Esophagus muscularis mucosa (tissue), 4 donors: ENCODE data around the gene EVA1B. TPM values are rescaled to one million over a fixed set of nuclear protein-coding genes. Genes with fewer than 3 reads are reported as not detected.

Experiments
- DNase-seq: peaks from one replicate; pipeline ENCODE4 v3.0.0-alpha.2; 2017; ENCODE audit errors: extremely low spot score
- H3K27ac ChIP-seq, 4 donors: fragments of 200-600 bp; sonication (generic); replicated peaks in 1 of 4; 1 replicate in 3 of 4; 2 replicates in 1 of 4; pipeline ENCODE4 v1.5.1; 2016 to 2019; ENCODE audit warnings: mild to moderate bottlenecking in 1 of 4
- H3K27me3 ChIP-seq, 4 donors: fragments of 200-600 bp; sonication (generic); one replicate each; pipeline versions ENCODE4 v1.5.1 to v1.6.0; 2016 to 2019
- H3K36me3 ChIP-seq, 4 donors: fragments of 200-600 bp; sonication (generic); one replicate each; pipeline ENCODE4 v1.5.1; 2016 to 2019
- H3K4me1 ChIP-seq, 4 donors: fragments of 200-600 bp; sonication (generic); one replicate each; pipeline ENCODE4 v1.5.1; 2016 to 2019
- H3K4me3 ChIP-seq, 4 donors: fragments of 200-600 bp; sonication (generic); 1 replicate in 2 of 4; 2 replicates in 2 of 4; pipeline ENCODE4 v1.5.1; 2016 to 2019; ENCODE audit warnings: mild to moderate bottlenecking in 4 of 4, moderate library complexity in 1 of 4
- H3K9me3 ChIP-seq, 4 donors: fragments of 200-600 bp; sonication (generic); 1 replicate in 3 of 4; 2 replicates in 1 of 4; pipeline ENCODE4 v1.5.1; 2016 to 2019
- CTCF ChIP-seq, 3 experiments: fragments of 200-600 bp in 2 of 3; fragments of 450-650 bp in 1 of 3; sonication (generic) in 2 of 3; IDR thresholded peaks; one replicate each; pipeline ENCODE4 v1.5.1; 2017 to 2019; ENCODE audit warnings: antibody characterized with exemption in 3 of 3, mild to moderate bottlenecking in 2 of 3, moderate library complexity in 1 of 3
- EP300 ChIP-seq: sonication (generic); formaldehyde crosslinking; IDR thresholded peaks from one replicate; pipeline ENCODE4 v1.6.1; 2017; ENCODE audit warnings: antibody characterized with exemption
- POLR2A ChIP-seq: fragments of 450-650 bp; IDR thresholded peaks from one replicate; pipeline ENCODE4 v1.6.1; 2017; ENCODE audit warnings: antibody characterized with exemption, moderate library complexity, mild to moderate bottlenecking, low read depth
- POLR2AphosphoS5 ChIP-seq, 2 donors: sonication (generic); formaldehyde crosslinking; IDR thresholded peaks; one replicate each; pipeline ENCODE4 v1.6.1; 2017; ENCODE audit warnings: antibody characterized with exemption in 2 of 2
- WGBS: methylation state at CpG from one replicate; pipeline ENCODE4 v1.1.5; 2018; 5-methylcytosine and 5-hydroxymethylcytosine counted together
- intact Hi-C: fragments of 100-400 bp; cut with DNase I; formaldehyde crosslinking; loops from one replicate; pipeline ENCODE4 v1.15.1; 2023
- total RNA-seq, 4 donors: library from RNA; depleted of rRNA; stranded (reverse); fragments of >200 nt; gene quantifications; one replicate each; pipeline versions ENCODE4 v1.1.0 to v1.2.1, GENCODE V29; 2016

EVA1B gene
- total RNA-seq, 4 donors from 2014 or later, result 45.1 to 129 (median 79.5) TPM

DNA sequence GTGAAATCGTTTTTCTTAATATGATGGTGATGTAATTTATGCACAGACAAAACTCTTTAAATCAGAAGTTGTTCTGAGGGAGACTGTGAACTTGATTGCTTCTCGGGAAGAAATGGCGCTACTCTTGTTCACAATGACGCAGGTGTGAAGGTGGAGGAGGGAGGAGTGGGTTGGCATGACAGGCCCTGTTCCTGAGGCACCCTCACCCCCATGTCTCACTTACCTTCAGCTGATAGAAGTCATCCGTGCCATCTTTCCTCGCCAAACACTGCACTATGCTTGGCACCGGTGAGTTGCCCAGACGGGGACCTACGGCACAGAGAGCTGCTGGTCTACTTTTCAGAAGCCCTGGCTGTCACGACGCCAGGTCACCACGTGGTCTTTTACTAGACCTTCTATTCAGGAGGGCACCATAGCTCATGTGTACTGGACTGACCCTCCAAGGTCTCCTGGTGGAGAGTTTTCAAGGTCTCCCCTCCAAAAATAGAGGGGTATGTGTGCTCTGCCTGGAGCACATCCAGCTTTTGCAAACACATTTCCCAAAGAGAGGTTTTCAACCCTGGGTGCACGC, 35.2 kb upstream of the EVA1B start:
- Histone ChIP-seq H3K36me3 (peaks cover 40 to 93% (median 73%) of the 10 kb centered on the region in 4 donors), H3K27ac (no peak overlapping the region), H3K9me3 (no peaks in the 10 kb centered on the region), H3K4me1 (peaks cover 0 to 15% (median 5%) of the 10 kb centered on the region in 4 donors), H3K4me3 (no peak overlapping the region), H3K27me3 (no peaks in the 10 kb centered on the region)
- no peak for DNase-seq
- TF ChIP-seq POLR2AphosphoS5 (IDR thresholded peaks at IDR 0.05), result no peak
- no peak for TF ChIP-seq POLR2A
- TF ChIP-seq EP300, result no peak
- TF ChIP-seq CTCF (IDR thresholded peaks at IDR 0.05), result no peak
- WGBS, result 89% methylated on average over 13 of the region's 13 CpGs
- intact Hi-C loops, result no loop called here

DNA sequence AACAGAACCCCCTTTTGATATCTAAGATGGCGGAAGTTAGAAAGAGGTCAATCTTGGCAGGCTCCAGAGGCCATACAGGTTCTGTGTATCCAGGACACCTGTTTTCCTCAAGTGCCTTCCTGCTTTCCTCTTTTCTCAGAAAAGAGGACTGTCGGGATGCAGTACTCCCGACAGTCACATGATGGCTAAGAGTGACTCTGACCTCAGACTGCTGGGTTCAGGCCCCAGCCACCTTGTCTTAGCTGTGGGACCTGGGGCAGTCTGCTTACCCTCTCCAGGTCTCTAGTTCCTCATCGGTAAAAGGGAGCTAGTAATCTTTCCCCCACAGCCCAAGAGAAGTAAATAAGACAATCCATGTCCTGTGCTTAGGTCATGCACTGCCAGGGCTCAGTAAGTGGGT, 32.4 kb upstream of the EVA1B start:
- WGBS, result 100% methylated on average over 3 of the region's 4 CpGs
- H3K27me3 ChIP-seq, result no peaks in the 10 kb centered on the region
- H3K36me3 ChIP-seq, result peaks cover 36 to 88% (median 76%) of the 10 kb centered on the region in 4 donors
- intact Hi-C loops, result no loop called here
- DNase-seq, result no peak
- no peaks in the 10 kb centered on the region for H3K9me3 ChIP-seq
- no peak overlapping the region for H3K27ac ChIP-seq
- peaks cover 12 to 37% (median 28%) of the 10 kb centered on the region in 4 donors for H3K4me1 ChIP-seq
- TF ChIP-seq CTCF (IDR thresholded peaks at IDR 0.05) (no peak), POLR2A (no peak)
- H3K4me3 ChIP-seq, result no peak overlapping the region

DNA sequence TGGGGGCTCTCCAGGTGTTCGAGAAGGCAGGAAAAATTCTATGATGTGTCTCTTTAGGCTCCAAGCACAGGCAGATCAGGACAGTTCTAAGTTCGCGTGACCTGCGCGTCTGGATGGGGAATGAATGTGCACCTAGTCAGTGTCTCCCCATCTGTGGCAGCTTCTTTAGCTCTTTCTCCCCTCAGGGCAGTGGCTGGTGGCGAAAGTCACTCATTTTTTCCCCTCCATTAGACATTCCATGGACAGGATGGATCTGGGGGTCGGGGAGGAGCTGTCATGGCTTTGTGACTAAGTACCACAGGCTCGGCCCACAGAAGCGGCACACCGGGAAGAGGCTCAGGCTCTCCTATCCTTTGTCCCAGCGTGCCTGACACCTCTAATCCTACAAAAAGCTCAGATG, 31.0 kb upstream of the EVA1B start:
- no peak overlapping the region for H3K4me3 ChIP-seq
- no peak for DNase-seq
- peaks cover 36 to 90% (median 82%) of the 10 kb centered on the region in 4 donors for H3K36me3 ChIP-seq
- 88% methylated on average over 11 of the region's 11 CpGs for WGBS
- H3K27ac ChIP-seq, result no peak overlapping the region
- no peaks in the 10 kb centered on the region for H3K9me3 ChIP-seq
- no peak for TF ChIP-seq EP300
- no peak for TF ChIP-seq CTCF (IDR thresholded peaks at IDR 0.05)
- TF ChIP-seq POLR2A, result no peak
- no peak for TF ChIP-seq POLR2AphosphoS5 (IDR thresholded peaks at IDR 0.05)
- no peaks in the 10 kb centered on the region for H3K27me3 ChIP-seq
- intact Hi-C loops, result no loop called here
- H3K4me1 ChIP-seq, result peaks cover 24 to 41% (median 37%) of the 10 kb centered on the region in 4 donors

DNA sequence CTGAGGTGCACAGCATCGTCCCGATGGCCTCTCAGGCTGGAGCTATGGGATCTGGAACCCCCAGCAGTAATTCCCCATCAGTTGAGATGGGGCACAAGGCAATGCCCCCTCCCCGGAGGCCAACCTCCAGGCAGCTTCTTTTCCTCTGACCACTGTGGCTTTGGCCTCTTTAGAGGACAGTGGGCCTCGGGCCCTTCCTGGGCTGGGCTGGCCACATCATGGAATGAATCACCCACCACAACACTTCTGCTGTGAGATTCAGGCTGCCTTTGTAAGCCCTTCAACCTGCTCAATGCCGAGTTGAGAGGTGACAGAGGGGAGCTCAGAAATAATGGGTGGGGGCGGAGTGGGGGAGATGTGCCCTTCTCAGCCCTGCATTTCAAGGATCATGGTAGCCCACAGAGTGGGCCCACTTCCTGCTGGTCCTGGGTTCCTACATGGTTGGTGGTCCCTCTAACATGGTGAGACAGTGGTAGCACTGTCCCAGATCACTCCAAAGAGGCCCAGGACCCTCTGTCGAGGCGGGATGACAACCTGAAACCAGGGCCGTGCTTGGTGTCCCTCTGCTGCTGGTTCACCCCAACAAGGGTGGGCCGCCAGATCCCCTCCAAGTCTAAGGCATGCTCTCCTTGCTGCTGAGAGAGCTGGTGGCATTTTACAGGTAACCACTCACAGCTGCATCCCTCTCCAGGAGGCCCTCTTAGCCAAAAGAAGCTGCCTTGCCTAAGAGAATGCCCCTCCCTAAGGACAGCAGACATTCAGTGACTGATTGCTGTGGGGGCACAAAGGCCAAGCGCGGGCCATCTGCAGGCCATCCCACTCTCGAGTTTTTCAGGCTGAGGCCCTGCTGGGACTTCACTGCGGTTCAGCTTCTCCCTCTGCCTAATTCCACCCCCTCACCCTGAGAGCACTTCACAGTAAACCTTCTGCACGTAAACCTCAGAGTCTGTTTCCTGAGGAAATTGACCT, 29.7 kb upstream of the EVA1B start:
- peaks cover 28 to 46% (median 42%) of the 10 kb centered on the region in 4 donors for H3K4me1 ChIP-seq
- intact Hi-C loops, result no loop called here

More for the DNA sequence above, 29.7 kb upstream of the EVA1B start:
- H3K27me3 ChIP-seq, result no peaks in the 10 kb centered on the region
- no peak for DNase-seq
- no peak overlapping the region for H3K4me3 ChIP-seq
- no peaks in the 10 kb centered on the region for H3K9me3 ChIP-seq
- 73% methylated on average over 11 of the region's 15 CpGs for WGBS
- H3K27ac ChIP-seq, result peak overlapping the region in 1 of 4 donors; percentile 66
- TF ChIP-seq EP300, result no peak
- TF ChIP-seq POLR2A, result no peak
- TF ChIP-seq CTCF (IDR thresholded peaks at IDR 0.05), result no peak
- TF ChIP-seq POLR2AphosphoS5 (IDR thresholded peaks at IDR 0.05), result no peak
- H3K36me3 ChIP-seq, result peaks cover 36 to 87% (median 81%) of the 10 kb centered on the region in 4 donors
